Effector CD4-positive, alpha-beta T cell (primary cell): Measurements from ENCODE around the gene AK8.
"Not testable (repeated sequence)": the region's sequence is repeated elsewhere in the genome, so short reads cannot be mapped to it uniquely, and the experiment has no call there.

Experiments used
- DNase-seq: peaks from one replicate; pipeline ENCODE4 v3.0.0-alpha.2; 2020

The AK8 gene

GRCh38 chr9:132740526-132741309 lies 137.4 kb downstream of the AK8 start:
- no peak for DNase-seq

GRCh38 chr9:132739710-132740310 lies 138.3 kb downstream of the AK8 start:
- DNase-seq, result no peak

- DNase-seq, result no peak
These were observed 144.7 kb downstream of the AK8 start for GRCh38 chr9:132733260-132733815.

DNA sequence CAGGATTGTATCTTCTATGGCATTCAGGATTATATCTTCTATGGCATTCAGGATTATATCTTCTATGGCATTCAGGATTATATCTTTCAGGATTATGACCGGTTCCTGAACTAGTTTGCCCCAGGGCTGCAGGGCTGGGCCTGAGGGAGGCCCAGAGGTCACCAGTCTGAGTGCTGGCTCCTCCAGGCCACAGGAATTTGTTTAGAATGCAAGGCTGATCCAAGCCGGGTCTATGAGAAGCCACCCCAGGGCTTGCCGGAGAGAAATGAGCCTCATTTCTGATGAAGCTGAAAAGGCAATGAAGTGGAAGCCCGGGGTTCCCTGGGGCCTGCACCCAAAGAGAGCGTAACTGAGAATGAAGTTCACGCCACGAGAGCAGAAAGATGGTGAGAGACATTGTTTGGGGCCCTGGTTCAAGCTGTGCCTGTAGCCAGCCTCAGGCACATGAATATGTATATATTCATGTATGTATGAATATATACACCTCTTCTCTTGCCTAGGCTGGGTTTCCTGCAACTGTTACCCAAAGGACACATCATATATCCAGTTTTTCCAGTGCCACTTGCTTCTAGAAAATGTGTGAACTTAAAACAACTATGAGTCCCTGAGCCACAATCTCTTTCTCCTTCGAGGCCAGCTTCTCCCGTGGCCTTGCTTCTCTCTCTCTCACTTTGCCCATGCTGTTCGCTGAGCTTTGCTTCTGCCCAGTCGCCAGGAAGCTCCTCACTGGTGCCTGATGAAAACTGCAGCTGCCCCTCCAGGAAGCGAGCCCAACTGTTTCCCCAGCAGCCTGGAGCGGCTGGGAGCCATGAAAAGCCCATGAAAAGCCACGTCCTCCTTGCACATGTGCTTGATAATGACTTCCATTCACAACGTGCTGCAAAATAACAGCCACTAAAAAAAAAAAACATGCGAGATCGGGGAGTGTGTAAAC lies 145.5 kb downstream of the AK8 start:
- DNase-seq, result no peak

- DNase-seq, result no peak
These were observed 146.9 kb downstream of the AK8 start for GRCh38 chr9:132731230-132731629.

DNA sequence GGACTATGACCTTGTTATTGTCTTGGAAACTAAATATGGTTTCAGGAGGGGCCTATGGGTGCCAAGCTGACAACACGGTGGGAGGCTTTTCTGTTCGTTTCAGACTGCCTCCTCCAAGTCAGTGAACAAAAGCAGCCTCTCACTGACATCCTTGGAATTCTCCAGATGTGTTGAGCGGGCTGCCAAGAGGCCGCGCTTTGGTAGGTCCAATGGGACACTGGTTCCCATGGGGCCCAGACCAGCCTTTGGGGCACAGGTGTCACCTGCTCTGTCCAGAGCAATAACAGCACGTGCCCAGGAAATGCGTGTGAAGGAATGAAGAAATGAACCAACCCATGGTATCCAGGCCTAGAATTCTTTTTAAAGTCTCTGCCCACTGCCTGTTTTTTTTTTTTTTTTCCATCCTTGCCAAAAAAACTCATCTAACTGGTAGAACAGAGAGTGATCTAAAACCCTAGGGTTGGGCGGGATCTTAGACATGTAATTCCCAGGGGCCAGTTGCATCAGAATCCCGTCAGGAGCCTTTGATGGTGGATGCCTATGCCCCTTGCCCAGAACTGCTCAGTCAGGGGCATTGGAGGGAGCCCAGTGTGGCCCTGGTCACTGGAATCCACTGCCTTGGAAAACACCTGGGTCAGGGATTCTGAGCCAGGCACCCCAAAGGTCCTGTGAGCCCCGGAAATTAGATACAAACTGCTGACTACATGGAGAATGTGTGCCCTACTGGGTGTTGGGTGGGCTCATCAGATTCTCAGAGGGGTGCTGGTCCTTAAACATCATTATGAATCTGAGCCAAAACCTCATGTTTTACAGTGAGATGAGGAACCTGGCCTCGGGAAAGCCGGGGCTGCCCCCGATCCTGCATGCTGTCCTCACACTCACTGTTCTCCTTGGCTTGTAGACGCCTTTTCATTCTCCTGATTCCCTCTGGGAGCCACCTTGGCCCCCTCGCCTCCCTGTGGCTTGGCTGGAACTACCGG lies 147.7 kb downstream of the AK8 start:
- no peak for DNase-seq

- DNase-seq, result no peak
These were observed 148.7 kb downstream of the AK8 start for GRCh38 chr9:132729235-132729890.

DNA sequence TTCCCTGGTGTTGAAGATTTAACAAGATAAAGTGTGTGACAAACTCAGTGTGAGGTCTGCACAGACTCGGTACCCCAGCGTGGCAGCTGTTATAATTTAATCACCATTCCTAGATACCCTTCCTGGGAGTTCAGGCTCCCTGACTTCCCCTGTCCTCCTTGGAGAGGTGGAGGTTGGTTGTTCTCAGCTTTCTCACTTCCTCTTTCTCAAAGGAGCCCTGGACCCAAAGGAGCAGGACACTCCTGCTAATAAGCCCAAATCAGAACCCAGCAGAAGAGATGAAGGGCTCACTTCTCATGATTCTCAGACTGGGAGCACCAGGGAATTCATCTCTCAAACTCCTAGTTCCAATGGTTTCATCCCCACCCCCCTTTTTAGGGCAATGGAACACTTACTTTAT lies 149.6 kb downstream of the AK8 start:
- no peak for DNase-seq

- DNase-seq, result no peak
These were observed 150.0 kb downstream of the AK8 start for GRCh38 chr9:132728071-132728470.

DNA sequence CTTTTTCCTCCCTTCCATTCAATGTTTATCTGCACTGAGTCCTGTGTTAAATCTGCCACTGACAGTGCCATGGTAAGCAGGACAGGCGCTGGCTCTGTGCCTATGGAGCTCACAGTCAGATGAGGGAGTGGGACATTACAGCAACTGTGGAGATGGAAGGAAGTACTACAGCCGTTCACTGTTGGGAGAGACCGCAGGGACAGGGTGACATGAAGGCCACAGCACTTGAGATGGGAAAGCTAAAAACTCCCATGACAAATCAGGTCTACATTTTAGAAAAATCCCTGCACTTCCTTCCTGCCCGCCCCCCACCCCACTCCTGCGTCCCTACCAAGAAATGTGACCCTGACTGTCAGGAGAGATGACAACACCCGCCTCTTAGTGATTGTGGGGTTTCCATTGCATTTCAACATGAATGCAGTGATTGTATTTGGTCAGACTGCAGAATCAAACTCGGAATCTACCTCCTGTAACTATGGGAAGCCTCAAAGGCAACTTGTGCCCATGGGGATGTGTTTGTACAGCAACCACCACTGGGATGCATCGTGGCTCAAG lies 151.4 kb downstream of the AK8 start:
- DNase-seq, result no peak

GRCh38 chr9:132725306-132725705 lies 152.8 kb downstream of the AK8 start:
- no peak for DNase-seq

DNA sequence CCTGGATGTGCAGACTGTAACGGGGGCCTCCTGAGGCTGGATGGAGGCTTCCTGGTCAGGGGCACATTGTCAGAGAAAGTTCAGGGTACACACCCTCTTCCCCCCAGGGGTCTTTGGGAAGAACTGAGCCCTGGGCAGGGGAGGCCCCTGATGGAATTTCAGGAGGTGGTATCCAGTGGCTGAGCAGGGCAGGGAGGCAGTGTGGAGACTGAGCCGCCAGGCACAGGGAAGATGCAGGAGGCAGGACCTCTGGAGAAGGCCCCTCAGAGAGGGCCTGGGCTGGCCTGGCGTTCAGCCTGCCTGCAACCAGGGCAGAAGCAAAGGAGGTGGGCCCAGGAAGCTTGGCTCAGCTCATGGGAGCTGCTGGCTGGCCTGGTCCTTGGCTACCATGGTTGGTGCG lies 154.3 kb downstream of the AK8 start:
- DNase-seq, result no peak

- DNase-seq, result no peak
These were observed 155.5 kb downstream of the AK8 start for GRCh38 chr9:132722564-132723065.

GRCh38 chr9:132721661-132722060 lies 156.4 kb downstream of the AK8 start:
- DNase-seq, result no peak

GRCh38 chr9:132718381-132718928 lies 159.6 kb downstream of the AK8 start:
- DNase-seq, result not testable (repeated sequence)

- no peak for DNase-seq
These were observed 160.6 kb downstream of the AK8 start for GRCh38 chr9:132717326-132717945.

- no peak for DNase-seq
These were observed 162.1 kb downstream of the AK8 start for GRCh38 chr9:132716007-132716406.

GRCh38 chr9:132712753-132713152 lies 165.3 kb downstream of the AK8 start:
- no peak for DNase-seq

- DNase-seq, result no peak
These were observed 166.2 kb downstream of the AK8 start for GRCh38 chr9:132711846-132712245.

- not testable (repeated sequence) for DNase-seq
These were observed 166.9 kb downstream of the AK8 start for GRCh38 chr9:132711152-132711551.
